Upper lobe of left lung (tissue), 6 donors: ENCODE results near the gene BRMS1L. TPM values are rescaled to one million over a fixed set of nuclear protein-coding genes. Genes with fewer than 3 reads are reported as not detected.
A peak's percentile ranks its signal among the peaks of the same experiment; 100 is the strongest.

Source experiments
- ATAC-seq, 2 donors: fragments of 200-7000 bp; cut with Tn5 transposase; one replicate each; pipeline ENCODE4 v1.9.1; 2022; ENCODE audit warnings: mild to moderate bottlenecking in 2 of 2, moderate library complexity in 2 of 2; ENCODE audit not compliant: low FRiP score in 2 of 2
- DNase-seq, 2 donors: peaks; one replicate each; pipeline ENCODE4 v3.0.0-alpha.2; 2019 to 2020
- H3K27ac ChIP-seq, 4 donors: fragments of 200-600 bp; sonication (generic); one replicate each; pipeline ENCODE4 v1.5.1; 2016 to 2019
- H3K27me3 ChIP-seq, 4 donors: fragments of 200-600 bp; sonication (generic); one replicate each; pipeline ENCODE4 v1.5.1; 2017 to 2019
- H3K36me3 ChIP-seq, 4 donors: fragments of 200-600 bp; sonication (generic); one replicate each; pipeline ENCODE4 v1.5.1; 2016 to 2019
- H3K4me1 ChIP-seq, 4 donors: fragments of 200-600 bp; sonication (generic); one replicate each; pipeline ENCODE4 v1.5.1; 2018 to 2019
- H3K4me3 ChIP-seq, 4 donors: fragments of 200-600 bp; sonication (generic); one replicate each; pipeline ENCODE4 v1.5.1; 2017 to 2019; ENCODE audit warnings: mild to moderate bottlenecking in 2 of 4, moderate library complexity in 1 of 4
- H3K9me3 ChIP-seq, 4 donors: fragments of 200-600 bp; sonication (generic); one replicate each; pipeline ENCODE4 v1.5.1; 2018 to 2019
- CTCF ChIP-seq, 6 experiments: fragments of 450-650 bp in 4 of 6; fragments of 200-600 bp in 2 of 6; sonication (generic) in 2 of 6; IDR thresholded peaks; one replicate each; pipeline ENCODE4 v1.5.1; 2016 to 2019; ENCODE audit warnings: antibody characterized with exemption in 6 of 6
- EP300 ChIP-seq, 4 donors: sonication (generic); formaldehyde crosslinking; IDR thresholded peaks; one replicate each; pipeline ENCODE4 v1.5.1; 2017; ENCODE audit warnings: antibody characterized with exemption in 4 of 4, control low read depth in 2 of 4
- POLR2A ChIP-seq, 4 donors: fragments of 450-650 bp; IDR thresholded peaks; one replicate each; pipeline ENCODE4 v1.5.1; 2016 to 2017; ENCODE audit warnings: antibody characterized with exemption in 4 of 4, mild to moderate bottlenecking in 2 of 4
- POLR2AphosphoS5 ChIP-seq, 2 donors: sonication (generic); formaldehyde crosslinking; IDR thresholded peaks; one replicate each; pipeline ENCODE4 v1.5.1; 2017; ENCODE audit warnings: antibody characterized with exemption in 2 of 2
- WGBS, 2 donors: methylation state at CpG; one replicate each; pipeline ENCODE4 v1.1.5; 2017 to 2018; 5-methylcytosine and 5-hydroxymethylcytosine counted together
- total RNA-seq, 6 donors: library from RNA; depleted of rRNA in 4 of 6; stranded (reverse); fragments of >200 nt in 4 of 6; gene quantifications; one replicate each; pipeline versions ENCODE4 v1.1.0 to v1.2.1, GENCODE V29; 2016 to 2021
- donor health status: DM: no; HTN: no; CAD: no; lungs with moderate emphysema.
- donor health status: DM: no; HTN: yes; CAD: no; lungs with severe emphysema.

The BRMS1L gene
- total RNA-seq, 6 donors from 2014 or later = 2.1 to 14.4 (median 6.7) TPM

- ATAC-seq (no peak), DNase-seq (no peak)
- Histone ChIP-seq H3K36me3 (no peaks in the 10 kb centered on the region), H3K4me3 (no peak overlapping the region), H3K9me3 (no peaks in the 10 kb centered on the region), H3K4me1 (peaks cover 5 to 22% (median 13%) of the 10 kb centered on the region in 4 donors), H3K27me3 (no peaks in the 10 kb centered on the region), H3K27ac (no peak overlapping the region)
- TF ChIP-seq EP300 (IDR thresholded peaks at IDR 0.05) = no peak
- TF ChIP-seq POLR2AphosphoS5 (IDR thresholded peaks at IDR 0.05) = no peak
- TF ChIP-seq CTCF (IDR thresholded peaks at IDR 0.05) = no peak
- no peak for TF ChIP-seq POLR2A (IDR thresholded peaks at IDR 0.05)
- 28 to 37% methylated on average over 2 of the region's 2 CpGs for WGBS, 2 donors
These were observed 53.1 kb downstream of the BRMS1L start for GRCh38 chr14:35879151-35879648.

GRCh38 chr14:35879654-35880249, 53.6 kb downstream of the BRMS1L start:
- no peak for DNase-seq

DNA sequence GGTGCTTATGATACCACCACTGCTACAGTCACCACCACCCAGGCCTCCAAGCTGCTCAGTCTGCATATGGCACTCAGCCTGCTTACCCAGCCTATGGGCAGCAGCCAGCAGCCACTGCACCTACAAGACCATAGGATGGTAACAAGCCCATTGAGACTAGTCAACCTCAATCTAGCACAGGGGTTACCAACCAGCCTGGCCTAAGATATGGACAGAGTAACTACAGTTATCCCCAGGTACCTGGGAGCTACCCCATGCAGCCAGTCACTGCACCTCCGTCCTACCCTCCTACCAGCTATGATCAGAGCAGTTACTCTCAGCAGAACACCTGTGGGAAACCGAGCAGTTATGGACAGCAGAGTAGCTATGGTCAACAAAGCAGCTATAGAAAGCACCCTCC, 55.1 kb downstream of the BRMS1L start:
- Histone ChIP-seq H3K27ac (no peak overlapping the region), H3K4me1 (peaks cover 5 to 22% (median 13%) of the 10 kb centered on the region in 4 donors), H3K36me3 (no peaks in the 10 kb centered on the region), H3K4me3 (no peak overlapping the region), H3K9me3 (no peaks in the 10 kb centered on the region), H3K27me3 (no peaks in the 10 kb centered on the region)
- WGBS, 2 donors = 92 to 100% methylated on average over 2 of the region's 2 CpGs
- ATAC-seq (peak in 1 of 2 donors; percentile 28), DNase-seq (no peak)
- TF ChIP-seq CTCF (IDR thresholded peaks at IDR 0.05) = no peak
- TF ChIP-seq EP300 (IDR thresholded peaks at IDR 0.05) = no peak

More at GRCh38 chr14:35879654-35880249, 53.6 kb downstream of the BRMS1L start:
- H3K36me3 ChIP-seq = no peaks in the 10 kb centered on the region
- no peak for ATAC-seq
- H3K4me3 ChIP-seq = no peak overlapping the region
- 76 to 83% methylated on average over 1 of the region's 1 CpG for WGBS, 2 donors
- H3K27ac ChIP-seq = no peak overlapping the region
- H3K9me3 ChIP-seq = no peaks in the 10 kb centered on the region
- H3K27me3 ChIP-seq = no peaks in the 10 kb centered on the region
- H3K4me1 ChIP-seq = peaks cover 5 to 22% (median 13%) of the 10 kb centered on the region in 4 donors
- TF ChIP-seq POLR2AphosphoS5 (IDR thresholded peaks at IDR 0.05) (no peak), POLR2A (IDR thresholded peaks at IDR 0.05) (no peak), CTCF (IDR thresholded peaks at IDR 0.05) (peak in 3 of 6 experiments; percentile 16 to 27 (median 20))

- 46 to 48% methylated on average over 7 of the region's 7 CpGs for WGBS, 2 donors
These were observed 57.6 kb downstream of the BRMS1L start for GRCh38 chr14:35883677-35884293.

More at GRCh38 chr14:35883677-35884293, 57.6 kb downstream of the BRMS1L start:
- peak in 1 of 2 donors; percentile 37 for DNase-seq
- ATAC-seq = no peak
- H3K36me3 ChIP-seq = no peaks in the 10 kb centered on the region
- H3K4me1 ChIP-seq = peaks cover 4 to 9% (median 6%) of the 10 kb centered on the region in 4 donors
- H3K9me3 ChIP-seq = no peaks in the 10 kb centered on the region
- H3K27ac ChIP-seq = no peak overlapping the region
- H3K27me3 ChIP-seq = no peaks in the 10 kb centered on the region
- no peak overlapping the region for H3K4me3 ChIP-seq
- peak in 5 of 6 experiments; percentile 37 to 62 (median 52) for TF ChIP-seq CTCF (IDR thresholded peaks at IDR 0.05)
- no peak for TF ChIP-seq POLR2A (IDR thresholded peaks at IDR 0.05)
- no peak for TF ChIP-seq EP300 (IDR thresholded peaks at IDR 0.05)
